SK-N-SH (cell line): Measurements from ENCODE around the gene ARHGEF40. TPM values are rescaled to one million over a fixed set of nuclear protein-coding genes. Genes with fewer than 3 reads are reported as not detected.

Source experiments
- CTCF ChIA-PET: fragments of 300-600, 350-600 bp; formaldehyde crosslinking; extraction: SDS; loops from one replicate; lab custom pipeline; 2021; lab: Yijun Ruan, JAX
- POLR2A ChIA-PET: fragments of 350-600 bp; sonication (Branson Sonifier 250); formaldehyde crosslinking; extraction: SDS; loops from one replicate; lab custom pipeline; 2020; ENCODE audit warnings: antibody characterized with exemption, inconsistent platforms; lab: Yijun Ruan, JAX
- DNase-seq: peaks from one replicate; pipeline ENCODE4 v3.0.0; 2012
- H2AFZ ChIP-seq: fragments of 200-600 bp; sonication (generic); 2 replicates; pipeline ENCODE4 v1.8.1; 2016; ENCODE audit warnings: antibody characterized with exemption, mild to moderate bottlenecking, low read depth
- H3F3A ChIP-seq: fragments of 200-600 bp; sonication (generic); replicated peaks from 2 replicates; pipeline ENCODE3; 2016; ENCODE audit warnings: antibody characterized with exemption, mild to moderate bottlenecking; ENCODE audit not compliant: insufficient read depth
- H3K27ac ChIP-seq, 2 experiments: fragments of 200-500 bp in 1 of 2; fragments of 200-600 bp in 1 of 2; sonication (Bioruptor generic) in 1 of 2; sonication (generic), shearing (Covaris generic) in 1 of 2; 2 replicates each; pipeline versions ENCODE4 v1.5.1 to v1.6.1; 2014 to 2016; ENCODE audit warnings: low read depth in 2 of 2, inconsistent platforms in 1 of 2, low read length in 1 of 2, mild to moderate bottlenecking in 1 of 2, mixed read lengths in 1 of 2
- H3K27me3 ChIP-seq: fragments of 200-600 bp; sonication (generic), shearing (Covaris generic); 2 replicates; pipeline ENCODE4 v1.6.1; 2016; ENCODE audit warnings: mixed run types; ENCODE audit not compliant: insufficient read depth
- H3K36me3 ChIP-seq, 2 experiments: fragments of 200-500 bp in 1 of 2; fragments of 200-600 bp in 1 of 2; sonication (Bioruptor generic) in 1 of 2; sonication (generic) in 1 of 2; replicated peaks in 1 of 2; 2 replicates each; pipeline versions ENCODE3 to v1.5.1; 2014 to 2016; ENCODE audit warnings: low read length in 1 of 2, mild to moderate bottlenecking in 1 of 2; ENCODE audit not compliant: insufficient read depth in 2 of 2, control insufficient read depth in 1 of 2
- H3K4me1 ChIP-seq, 2 experiments: fragments of 200-500 bp in 1 of 2; fragments of 200-600 bp in 1 of 2; sonication (Bioruptor generic) in 1 of 2; sonication (generic), shearing (Covaris generic) in 1 of 2; 2 replicates each; pipeline versions ENCODE4 v1.5.1 to v1.6.1; 2014 to 2016; ENCODE audit warnings: low read depth in 1 of 2, low read length in 1 of 2, mixed run types in 1 of 2; ENCODE audit not compliant: insufficient read depth in 2 of 2, control insufficient read depth in 1 of 2
- H3K4me2 ChIP-seq: fragments of 200-600 bp; sonication (generic), shearing (Covaris generic); 2 replicates; pipeline ENCODE4 v1.6.1; 2017; ENCODE audit warnings: mixed run types
- H3K4me3 ChIP-seq, 2 experiments: fragments of 200-500 bp in 1 of 2; fragments of 200-600 bp in 1 of 2; sonication (Bioruptor generic) in 1 of 2; sonication (generic), shearing (Covaris generic) in 1 of 2; 2 replicates each; pipeline versions ENCODE4 v1.5.1 to v1.8.1; 2014 to 2016; ENCODE audit warnings: low read depth in 2 of 2, inconsistent platforms in 1 of 2, low read length in 1 of 2, mild to moderate bottlenecking in 1 of 2, mixed read lengths in 1 of 2, moderate library complexity in 1 of 2
- H3K79me2 ChIP-seq: fragments of 200-600 bp; sonication (generic); 2 replicates; pipeline ENCODE4 v1.8.1; 2017; ENCODE audit warnings: mild to moderate bottlenecking; ENCODE audit not compliant: insufficient read depth
- H3K9ac ChIP-seq: fragments of 200-600 bp; sonication (generic); 2 replicates; pipeline ENCODE4 v1.6.1; 2017; ENCODE audit warnings: mixed run types
- H3K9me2 ChIP-seq: fragments of 200-600 bp; sonication (generic); 2 replicates; pipeline ENCODE4 v1.6.1; 2017; ENCODE audit warnings: mixed run types
- H3K9me3 ChIP-seq: fragments of 200-600 bp; sonication (generic); 2 replicates; pipeline ENCODE4 v1.6.1; 2017; ENCODE audit warnings: mixed run types, mild to moderate bottlenecking, moderate library complexity
- H4K20me1 ChIP-seq: fragments of 200-600 bp; sonication (generic); 2 replicates; pipeline ENCODE4 v1.6.1; 2017; ENCODE audit warnings: mild to moderate bottlenecking, mixed run types; ENCODE audit not compliant: insufficient read depth
- CHD2 ChIP-seq: fragments of 150-350 bp; IDR thresholded peaks from 2 replicates; pipeline ENCODE4 v1.6.1; 2018; ENCODE audit warnings: low read length; ENCODE audit not compliant: partially characterized antibody
- ELF1 ChIP-seq: IDR thresholded peaks from 2 replicates; pipeline ENCODE4 v1.4.0; 2012
- RAD21 ChIP-seq: IDR thresholded peaks from 2 replicates; pipeline ENCODE4 v1.6.1; 2012; ENCODE audit warnings: mild to moderate bottlenecking, low read length
- RFX5 ChIP-seq: IDR thresholded peaks from 2 replicates; pipeline ENCODE4 v1.6.1; 2012; ENCODE audit warnings: mild to moderate bottlenecking, improper control_type of control experiment, low read length
- RXRA ChIP-seq: IDR thresholded peaks from 2 replicates; pipeline ENCODE4 v1.4.0; 2012; ENCODE audit warnings: low read depth, mild to moderate bottlenecking, borderline replicate concordance
- ZBTB33 ChIP-seq: IDR thresholded peaks from 2 replicates; pipeline ENCODE4 v1.4.0; 2012; ENCODE audit warnings: low read depth, borderline replicate concordance
- WGBS: methylation state at CpG from one replicate; pipeline ENCODE4 v1.1.6; 2017; ENCODE audit warnings: low lambda C conversion rate; 5-methylcytosine and 5-hydroxymethylcytosine counted together
- polyA plus RNA-seq, 3 experiments: library from polyadenylated mRNA; depleted of rRNA; stranded (reverse); fragments of >200 nt; gene quantifications; 2 replicates each; pipeline ENCODE4 v1.2.3, GENCODE V29; 2012
- TF ChIP-seq, protein P1 (sequence below): IDR thresholded peaks from 2 replicates; pipeline ENCODE4 v1.4.0; 2012; ENCODE audit warnings: low read depth, borderline replicate concordance

The ARHGEF40 gene
- polyA plus RNA-seq, 1 of the 3 experiments (the other 2 are of a cell fraction) = 58.8 TPM

GRCh38 chr14:21108791-21109190, 38.7 kb downstream of the ARHGEF40 start:
- 96% methylated on average over 4 of the region's 4 CpGs for WGBS
- Histone ChIP-seq H3K4me2 (no peak overlapping the region), H3K36me3 (no peaks in the 10 kb centered on the region), H3K9me3 (no peaks in the 10 kb centered on the region), H3F3A (peaks cover 10% of the 10 kb centered on the region), H3K4me3 (no peak overlapping the region), H3K4me1 (peaks cover 5 to 20% of the 10 kb centered on the region in 2 experiments; a peak in 3 of 4 replicates), H3K27me3 (no peaks in the 10 kb centered on the region), H3K27ac (no peak overlapping the region), H3K9ac (no peak overlapping the region), H3K79me2 (no peaks in the 10 kb centered on the region), H3K9me2 (no peaks in the 10 kb centered on the region), H4K20me1 (no peaks in the 10 kb centered on the region), H2AFZ (no peak overlapping the region)
- no peak for TF ChIP-seq ELF1
- no peak for DNase-seq
- ChIA-PET POLR2A (no interaction called here), CTCF (interaction anchor here (1.4 to 20.5 kb wide), 7 partner anchors 14 to 93 kb away, joined by 3 to 555 read pairs (median 7); partner anchors contain the start of gene NDRG2)

- H3K9me2 ChIP-seq = no peaks in the 10 kb centered on the region
- peaks cover 5 to 18% of the 10 kb centered on the region in 2 experiments; a peak in 3 of 4 replicates for H3K4me1 ChIP-seq
- no peak overlapping the region for H3K4me3 ChIP-seq
- no peak overlapping the region for H3K9ac ChIP-seq
- no peak overlapping the region for H3K27ac ChIP-seq
- peaks cover 6% of the 10 kb centered on the region for H3F3A ChIP-seq
- no peak for DNase-seq
- H4K20me1 ChIP-seq = no peaks in the 10 kb centered on the region
- no peaks in the 10 kb centered on the region for H3K9me3 ChIP-seq
- WGBS = 71% methylated on average over 6 of the region's 6 CpGs
- CTCF ChIA-PET = interaction anchor here (1.1 to 20.5 kb wide), 10 partner anchors 8 to 138 kb away, joined by 3 to 555 read pairs (median 6); partner anchors contain the start of genes ARHGEF40 and NDRG2
- no peaks in the 10 kb centered on the region for H3K27me3 ChIP-seq
- POLR2A ChIA-PET = no interaction called here
- no peaks in the 10 kb centered on the region for H3K36me3 ChIP-seq
- TF ChIP-seq, protein P1, sequence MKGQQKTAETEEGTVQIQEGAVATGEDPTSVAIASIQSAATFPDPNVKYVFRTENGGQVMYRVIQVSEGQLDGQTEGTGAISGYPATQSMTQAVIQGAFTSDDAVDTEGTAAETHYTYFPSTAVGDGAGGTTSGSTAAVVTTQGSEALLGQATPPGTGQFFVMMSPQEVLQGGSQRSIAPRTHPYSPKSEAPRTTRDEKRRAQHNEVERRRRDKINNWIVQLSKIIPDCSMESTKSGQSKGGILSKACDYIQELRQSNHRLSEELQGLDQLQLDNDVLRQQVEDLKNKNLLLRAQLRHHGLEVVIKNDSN = no peak
- TF ChIP-seq RXRA = no peak
- no peak for TF ChIP-seq ZBTB33
- no peak for TF ChIP-seq RAD21
- TF ChIP-seq CHD2 = no peak
- no peak for TF ChIP-seq RFX5
- TF ChIP-seq, all 33 proteins: peak for 0
- Histone ChIP-seq H3K79me2 (no peaks in the 10 kb centered on the region), H3K4me2 (no peak overlapping the region), H2AFZ (no peak overlapping the region)
Measured at GRCh38 chr14:21109377-21110138, 39.5 kb downstream of the ARHGEF40 start.
